ENCODE measurements around the gene SERPINF2.

Gene SERPINF2

DNA sequence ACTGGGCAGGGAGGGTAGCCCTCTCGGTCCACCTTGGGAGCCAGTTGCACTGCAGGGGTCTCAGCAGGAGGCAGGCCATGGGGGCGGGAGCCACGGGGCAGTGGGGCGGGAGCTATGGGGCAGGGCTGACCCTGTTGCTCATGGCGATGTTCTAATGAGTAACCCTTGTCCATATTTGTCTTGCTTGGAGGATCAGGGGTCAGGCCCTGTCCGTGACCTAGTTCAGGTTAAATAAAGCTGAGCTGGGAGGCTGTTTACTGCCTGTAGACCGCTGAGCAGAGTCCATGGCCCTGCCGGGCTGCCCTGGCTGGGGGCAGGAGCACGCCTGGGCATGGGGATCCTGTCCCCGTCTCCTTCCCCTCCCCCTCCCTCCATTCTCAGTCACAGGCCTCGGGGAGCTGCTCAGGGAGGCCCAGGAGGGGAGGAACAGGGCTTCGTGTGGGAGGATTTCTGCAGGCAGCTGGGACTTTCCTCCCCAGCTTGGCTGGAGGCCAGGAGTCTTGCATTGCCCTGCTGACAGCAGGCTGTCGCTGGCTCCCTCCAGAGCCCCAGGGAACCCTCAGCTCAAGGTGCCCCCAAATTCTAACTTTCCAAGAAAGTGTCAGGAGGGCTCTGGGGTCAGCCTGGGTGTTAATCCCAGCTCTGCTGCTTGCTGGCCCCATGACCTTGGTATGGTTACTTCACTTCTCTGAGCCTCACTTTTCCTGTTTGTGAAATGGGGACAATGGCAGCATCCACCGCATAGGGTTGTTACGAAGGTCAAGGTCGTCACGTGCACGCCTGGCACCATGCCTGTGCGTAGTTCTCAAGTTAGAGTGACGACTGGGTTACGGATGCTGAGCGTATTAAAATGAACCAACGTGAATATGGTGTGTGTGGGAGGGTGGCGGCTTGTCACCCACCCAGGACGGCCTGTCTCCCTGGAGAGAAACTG is 6.1 kb upstream of the SERPINF2 start:
- ChIA-PET CTCF (interaction anchor here (1.1 kb wide), 1 partner anchor 17 kb away, joined by 4 read pairs; no protein-coding TSS in a partner anchor), POLR2A (interaction anchor here (0.5 to 3.0 kb wide), 2 partner anchors 17 to 20 kb away, joined by 3 to 18 read pairs; no protein-coding TSS in a partner anchor)
- TF ChIP-seq ZNF112 (tag by site-specific recombination; IDR thresholded peaks at IDR 0.05) (no peak), ZFHX2 (tag by site-specific recombination; conservative IDR thresholded peaks at IDR 0.05) (peak; percentile 82), ZSCAN30 (tag by site-specific recombination; IDR thresholded peaks at IDR 0.05) (no peak), ZIC2 (tag by site-specific recombination; IDR thresholded peaks at IDR 0.05) (peak; percentile 56), ZNF426 (tag by site-specific recombination; IDR thresholded peaks at IDR 0.05) (no peak), ZNF514 (tag by site-specific recombination; IDR thresholded peaks at IDR 0.05) (no peak), WT1 (tag by site-specific recombination; IDR thresholded peaks at IDR 0.05) (peak; percentile 85), ZNF184 (tag by site-specific recombination; IDR thresholded peaks at IDR 0.05) (no peak), ZNF2 (tag by site-specific recombination; IDR thresholded peaks at IDR 0.05) (no peak), ZNF132 (tag by site-specific recombination; IDR thresholded peaks at IDR 0.05; ENCODE audit: borderline replicate concordance) (no peak), GLIS1 (tag by site-specific recombination; IDR thresholded peaks at IDR 0.05) (peak; percentile 69; the same call in 1 of the 2 replicates), ZNF292 (tag by site-specific recombination; IDR thresholded peaks at IDR 0.05; ENCODE audit: borderline replicate concordance, low read depth) (no peak), ZNF488 (tag by site-specific recombination; IDR thresholded peaks at IDR 0.05) (no peak), SP3 (tag by site-specific recombination; IDR thresholded peaks at IDR 0.05) (no peak), ZNF629 (tag by site-specific recombination; IDR thresholded peaks at IDR 0.05) (no peak), ZNF48 (tag by site-specific recombination; IDR thresholded peaks at IDR 0.05) (no peak), ZNF571 (tag by site-specific recombination; IDR thresholded peaks at IDR 0.05) (no peak), ZNF341 (tag by site-specific recombination; IDR thresholded peaks at IDR 0.05; ENCODE audit: low read depth) (no peak), EGR2 (tag by site-specific recombination; IDR thresholded peaks at IDR 0.05; ENCODE audit: low read depth) (peak; percentile 78), ZBTB8A (tag by site-specific recombination; IDR thresholded peaks at IDR 0.05) (peak; percentile 24; the same call in 1 of the 2 replicates)
- TF ChIP-seq, protein P1, sequence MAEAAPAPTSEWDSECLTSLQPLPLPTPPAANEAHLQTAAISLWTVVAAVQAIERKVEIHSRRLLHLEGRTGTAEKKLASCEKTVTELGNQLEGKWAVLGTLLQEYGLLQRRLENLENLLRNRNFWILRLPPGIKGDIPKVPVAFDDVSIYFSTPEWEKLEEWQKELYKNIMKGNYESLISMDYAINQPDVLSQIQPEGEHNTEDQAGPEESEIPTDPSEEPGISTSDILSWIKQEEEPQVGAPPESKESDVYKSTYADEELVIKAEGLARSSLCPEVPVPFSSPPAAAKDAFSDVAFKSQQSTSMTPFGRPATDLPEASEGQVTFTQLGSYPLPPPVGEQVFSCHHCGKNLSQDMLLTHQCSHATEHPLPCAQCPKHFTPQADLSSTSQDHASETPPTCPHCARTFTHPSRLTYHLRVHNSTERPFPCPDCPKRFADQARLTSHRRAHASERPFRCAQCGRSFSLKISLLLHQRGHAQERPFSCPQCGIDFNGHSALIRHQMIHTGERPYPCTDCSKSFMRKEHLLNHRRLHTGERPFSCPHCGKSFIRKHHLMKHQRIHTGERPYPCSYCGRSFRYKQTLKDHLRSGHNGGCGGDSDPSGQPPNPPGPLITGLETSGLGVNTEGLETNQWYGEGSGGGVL (tag by site-specific recombination; IDR thresholded peaks at IDR 0.05): peak; percentile 35; the same call in 1 of the 2 replicates
- TF ChIP-seq, protein P2, sequence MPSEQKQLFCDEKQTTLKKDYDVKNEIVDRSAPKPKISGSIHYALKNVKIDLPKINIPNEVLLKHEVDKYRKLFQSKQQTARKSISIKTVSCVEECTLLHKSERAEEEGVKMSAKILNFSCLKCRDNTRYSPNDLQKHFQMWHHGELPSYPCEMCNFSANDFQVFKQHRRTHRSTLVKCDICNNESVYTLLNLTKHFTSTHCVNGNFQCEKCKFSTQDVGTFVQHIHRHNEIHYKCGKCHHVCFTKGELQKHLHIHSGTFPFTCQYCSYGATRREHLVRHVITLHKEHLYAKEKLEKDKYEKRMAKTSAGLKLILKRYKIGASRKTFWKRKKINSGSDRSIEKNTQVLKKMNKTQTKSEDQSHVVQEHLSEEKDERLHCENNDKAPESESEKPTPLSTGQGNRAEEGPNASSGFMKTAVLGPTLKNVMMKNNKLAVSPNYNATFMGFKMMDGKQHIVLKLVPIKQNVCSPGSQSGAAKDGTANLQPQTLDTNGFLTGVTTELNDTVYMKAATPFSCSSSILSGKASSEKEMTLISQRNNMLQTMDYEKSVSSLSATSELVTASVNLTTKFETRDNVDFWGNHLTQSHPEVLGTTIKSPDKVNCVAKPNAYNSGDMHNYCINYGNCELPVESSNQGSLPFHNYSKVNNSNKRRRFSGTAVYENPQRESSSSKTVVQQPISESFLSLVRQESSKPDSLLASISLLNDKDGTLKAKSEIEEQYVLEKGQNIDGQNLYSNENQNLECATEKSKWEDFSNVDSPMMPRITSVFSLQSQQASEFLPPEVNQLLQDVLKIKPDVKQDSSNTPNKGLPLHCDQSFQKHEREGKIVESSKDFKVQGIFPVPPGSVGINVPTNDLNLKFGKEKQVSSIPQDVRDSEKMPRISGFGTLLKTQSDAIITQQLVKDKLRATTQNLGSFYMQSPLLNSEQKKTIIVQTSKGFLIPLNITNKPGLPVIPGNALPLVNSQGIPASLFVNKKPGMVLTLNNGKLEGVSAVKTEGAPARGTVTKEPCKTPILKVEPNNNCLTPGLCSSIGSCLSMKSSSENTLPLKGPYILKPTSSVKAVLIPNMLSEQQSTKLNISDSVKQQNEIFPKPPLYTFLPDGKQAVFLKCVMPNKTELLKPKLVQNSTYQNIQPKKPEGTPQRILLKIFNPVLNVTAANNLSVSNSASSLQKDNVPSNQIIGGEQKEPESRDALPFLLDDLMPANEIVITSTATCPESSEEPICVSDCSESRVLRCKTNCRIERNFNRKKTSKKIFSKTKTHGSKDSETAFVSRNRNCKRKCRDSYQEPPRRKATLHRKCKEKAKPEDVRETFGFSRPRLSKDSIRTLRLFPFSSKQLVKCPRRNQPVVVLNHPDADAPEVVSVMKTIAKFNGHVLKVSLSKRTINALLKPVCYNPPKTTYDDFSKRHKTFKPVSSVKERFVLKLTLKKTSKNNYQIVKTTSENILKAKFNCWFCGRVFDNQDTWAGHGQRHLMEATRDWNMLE (tag by site-specific recombination; conservative IDR thresholded peaks at IDR 0.05; ENCODE audit: low read depth): no peak
- TF ChIP-seq, protein P3, sequence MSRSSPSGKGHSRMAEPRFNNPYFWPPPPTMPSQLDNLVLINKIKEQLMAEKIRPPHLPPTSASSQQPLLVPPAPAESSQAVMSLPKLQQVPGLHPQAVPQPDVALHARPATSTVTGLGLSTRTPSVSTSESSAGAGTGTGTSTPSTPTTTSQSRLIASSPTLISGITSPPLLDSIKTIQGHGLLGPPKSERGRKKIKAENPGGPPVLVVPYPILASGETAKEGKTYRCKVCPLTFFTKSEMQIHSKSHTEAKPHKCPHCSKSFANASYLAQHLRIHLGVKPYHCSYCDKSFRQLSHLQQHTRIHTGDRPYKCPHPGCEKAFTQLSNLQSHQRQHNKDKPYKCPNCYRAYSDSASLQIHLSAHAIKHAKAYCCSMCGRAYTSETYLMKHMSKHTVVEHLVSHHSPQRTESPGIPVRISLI (tag by site-specific recombination; IDR thresholded peaks at IDR 0.05): no peak
- no peaks in the 10 kb centered on the region for H3K9me3 ChIP-seq (ENCODE audit: control insufficient read depth, insufficient read depth, low read depth, low read length)
- H3K4me3 ChIP-seq (ENCODE audit: low read depth, low read length): no peak overlapping the region
- H3K4me1 ChIP-seq (ENCODE audit: control insufficient read depth, insufficient read depth, low read length): no peaks in the 10 kb centered on the region
- no peak overlapping the region; the same call in 1 of the 2 replicates for H3K27ac ChIP-seq (ENCODE audit: extremely low read depth, low read depth, low read length)
- H3K36me3 ChIP-seq (ENCODE audit: control insufficient read depth in 2 of 2, insufficient read depth in 1 of 2, low read length in 2 of 2): peaks cover 0 to 18% of the 10 kb centered on the region in 2 experiments; a peak in 1 of 3 replicates
